WTC11 (cell line): Measurements from ENCODE around the gene BMPER. TPM values are rescaled to one million over a fixed set of nuclear protein-coding genes. Genes with fewer than 3 reads are reported as not detected.

ENCODE experiments used
- ATAC-seq: fragments of 200-7000 bp; cut with Tn5 transposase; 2 replicates; pipeline ENCODE4 v1.10.0; 2021; ENCODE audit warnings: mild to moderate bottlenecking, moderate library complexity
- CTCF ChIA-PET: fragments of 300-600 bp; sonication (Branson Sonifier 250); formaldehyde crosslinking; loops from one replicate; lab custom pipeline; 2021; ENCODE audit warnings: antibody characterized with exemption; lab: Charles Lee
- POLR2A ChIA-PET: fragments of 350-600 bp; sonication (Branson Sonifier 250); formaldehyde crosslinking; loops from one replicate; lab custom pipeline; 2021; ENCODE audit warnings: antibody characterized with exemption; lab: Charles Lee
- DNase-seq: peaks from one replicate; pipeline ENCODE4 v3.0.0; 2021; ENCODE audit warnings: low spot score
- H3K27ac Mint-ChIP-seq: 2 replicates; pipeline ENCODE4 v1.8.0; 2021; ENCODE audit warnings: mixed read lengths
- H3K27me3 Mint-ChIP-seq: 2 replicates; pipeline ENCODE4 v1.8.0; 2021; ENCODE audit warnings: low read depth, mild to moderate bottlenecking, moderate library complexity, mixed read lengths
- H3K36me3 Mint-ChIP-seq: 2 replicates; pipeline ENCODE4 v1.8.0; 2021; ENCODE audit warnings: mixed read lengths
- H3K4me1 Mint-ChIP-seq: 2 replicates; pipeline ENCODE4 v1.8.0; 2022; ENCODE audit warnings: mixed read lengths
- H3K4me3 Mint-ChIP-seq: 2 replicates; pipeline ENCODE4 v1.8.0; 2021; ENCODE audit warnings: mild to moderate bottlenecking, moderate library complexity, mixed read lengths
- H3K9me3 Mint-ChIP-seq: 2 replicates; pipeline ENCODE4 v1.8.0; 2021; ENCODE audit warnings: mixed read lengths
- AFF4 ChIP-seq: sonication (generic); formaldehyde crosslinking; IDR thresholded peaks from 2 replicates; pipeline ENCODE4 v1.8.1; 2023; ENCODE audit warnings: mild to moderate bottlenecking, missing genetic modification reagents, borderline replicate concordance
- ARID4B ChIP-seq: sonication (generic); formaldehyde crosslinking; IDR thresholded peaks from 2 replicates; pipeline ENCODE4 v1.8.0; 2023; ENCODE audit warnings: missing genetic modification reagents, mild to moderate bottlenecking, borderline replicate concordance
- FOXJ3 ChIP-seq: sonication (generic); formaldehyde crosslinking; IDR thresholded peaks from 2 replicates; pipeline ENCODE4 v1.9.0; 2021; ENCODE audit warnings: missing genetic modification reagents, mild to moderate bottlenecking, borderline replicate concordance
- FOXK1 ChIP-seq: sonication (generic); formaldehyde crosslinking; IDR thresholded peaks from 2 replicates; pipeline ENCODE4 v1.8.0; 2022; ENCODE audit warnings: mild to moderate bottlenecking, moderate library complexity, missing genetic modification reagents
- KAT7 ChIP-seq: sonication (generic); formaldehyde crosslinking; IDR thresholded peaks from 2 replicates; pipeline ENCODE4 v1.8.1; 2023; ENCODE audit warnings: missing genetic modification reagents, mild to moderate bottlenecking, borderline replicate concordance
- NR3C1 ChIP-seq: sonication (generic); formaldehyde crosslinking; conservative IDR thresholded peaks from 2 replicates; pipeline ENCODE4 v1.8.1; 2023; ENCODE audit warnings: low read depth, mild to moderate bottlenecking, missing genetic modification reagents
- PRDM15 ChIP-seq: sonication (generic); formaldehyde crosslinking; IDR thresholded peaks from 2 replicates; pipeline ENCODE4 v1.8.0; 2022; ENCODE audit warnings: missing genetic modification reagents
- ZMAT4 ChIP-seq: fragments of 250-450 bp; sonication (Bioruptor Pico); IDR thresholded peaks from 2 replicates; pipeline ENCODE4 v1.9.0; 2021; ENCODE audit warnings: mild to moderate bottlenecking
- ZNF121 ChIP-seq: sonication (generic); formaldehyde crosslinking; IDR thresholded peaks from 2 replicates; pipeline ENCODE4 v1.8.0; 2023; ENCODE audit warnings: missing genetic modification reagents
- total RNA-seq: library from RNA; stranded (reverse); gene quantifications from 3 replicates; pipeline ENCODE4 v1.2.3, GENCODE V29; 2021
- TF ChIP-seq, protein P1 (sequence below): sonication (generic); formaldehyde crosslinking; IDR thresholded peaks from 2 replicates; pipeline ENCODE4 v1.8.1; 2023; ENCODE audit warnings: mild to moderate bottlenecking, missing genetic modification reagents, moderate library complexity
- TF ChIP-seq, protein P2 (sequence below): fragments of 250-450 bp; sonication (Bioruptor Pico); IDR thresholded peaks from 2 replicates; pipeline ENCODE4 v1.9.0; 2021; ENCODE audit warnings: moderate library complexity, mild to moderate bottlenecking, inconsistent platforms, borderline replicate concordance
- TF ChIP-seq, protein P3 (sequence below): fragments of 200-600 bp; IDR thresholded peaks from 2 replicates; pipeline ENCODE4 v1.8.0; 2022; ENCODE audit warnings: antibody characterized with exemption

Gene BMPER
- total RNA-seq, 1 experiment from 2014 or later = 1.9 TPM

DNA sequence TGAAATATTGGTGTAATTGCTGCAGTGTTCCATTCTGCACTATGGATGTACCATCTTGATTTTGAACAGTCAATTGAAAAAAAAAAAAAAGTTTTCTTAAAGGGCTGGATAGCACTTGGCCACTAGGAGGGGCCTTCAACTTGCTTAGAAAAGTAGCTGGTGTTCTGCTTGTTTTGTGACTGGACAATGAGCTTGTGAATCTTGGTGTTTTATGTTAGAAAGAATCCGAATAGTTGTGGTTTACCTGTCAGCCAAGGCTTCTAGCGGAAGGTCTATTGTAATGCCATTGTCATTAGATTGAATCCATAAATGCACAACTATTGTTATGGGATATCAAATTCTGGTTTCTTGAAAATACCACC, 77.1 kb downstream of the BMPER start:
- no peaks in the 10 kb centered on the region for H3K27me3 Mint-ChIP-seq
- ATAC-seq (peak; percentile 48), DNase-seq (no peak)
- no peak overlapping the region for H3K4me3 Mint-ChIP-seq
- no peaks in the 10 kb centered on the region for H3K9me3 Mint-ChIP-seq
- CTCF ChIA-PET = interaction anchor here (0.6 to 4.8 kb wide), 57 partner anchors 9 to 1268 kb away, joined by 3 to 231 read pairs (median 4); no protein-coding TSS in a partner anchor
- POLR2A ChIA-PET = no interaction called here
- peaks cover 13% of the 10 kb centered on the region for H3K4me1 Mint-ChIP-seq
- no peak overlapping the region for H3K27ac Mint-ChIP-seq
- TF ChIP-seq PRDM15 (CRISPR knock-in tag) (no peak), ZMAT4 (CRISPR knock-in tag) (no peak)
- TF ChIP-seq, protein P1, sequence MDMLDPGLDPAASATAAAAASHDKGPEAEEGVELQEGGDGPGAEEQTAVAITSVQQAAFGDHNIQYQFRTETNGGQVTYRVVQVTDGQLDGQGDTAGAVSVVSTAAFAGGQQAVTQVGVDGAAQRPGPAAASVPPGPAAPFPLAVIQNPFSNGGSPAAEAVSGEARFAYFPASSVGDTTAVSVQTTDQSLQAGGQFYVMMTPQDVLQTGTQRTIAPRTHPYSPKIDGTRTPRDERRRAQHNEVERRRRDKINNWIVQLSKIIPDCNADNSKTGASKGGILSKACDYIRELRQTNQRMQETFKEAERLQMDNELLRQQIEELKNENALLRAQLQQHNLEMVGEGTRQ (CRISPR knock-in tag) = no peak
- TF ChIP-seq, protein P2, sequence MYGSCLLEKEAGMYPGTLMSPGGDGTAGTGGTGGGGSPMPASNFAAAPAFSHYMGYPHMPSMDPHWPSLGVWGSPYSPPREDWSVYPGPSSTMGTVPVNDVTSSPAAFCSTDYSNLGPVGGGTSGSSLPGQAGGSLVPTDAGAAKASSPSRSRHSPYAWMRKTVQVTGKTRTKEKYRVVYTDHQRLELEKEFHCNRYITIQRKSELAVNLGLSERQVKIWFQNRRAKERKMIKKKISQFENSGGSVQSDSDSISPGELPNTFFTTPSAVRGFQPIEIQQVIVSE (CRISPR knock-in tag) = no peak
- TF ChIP-seq, protein P3, sequence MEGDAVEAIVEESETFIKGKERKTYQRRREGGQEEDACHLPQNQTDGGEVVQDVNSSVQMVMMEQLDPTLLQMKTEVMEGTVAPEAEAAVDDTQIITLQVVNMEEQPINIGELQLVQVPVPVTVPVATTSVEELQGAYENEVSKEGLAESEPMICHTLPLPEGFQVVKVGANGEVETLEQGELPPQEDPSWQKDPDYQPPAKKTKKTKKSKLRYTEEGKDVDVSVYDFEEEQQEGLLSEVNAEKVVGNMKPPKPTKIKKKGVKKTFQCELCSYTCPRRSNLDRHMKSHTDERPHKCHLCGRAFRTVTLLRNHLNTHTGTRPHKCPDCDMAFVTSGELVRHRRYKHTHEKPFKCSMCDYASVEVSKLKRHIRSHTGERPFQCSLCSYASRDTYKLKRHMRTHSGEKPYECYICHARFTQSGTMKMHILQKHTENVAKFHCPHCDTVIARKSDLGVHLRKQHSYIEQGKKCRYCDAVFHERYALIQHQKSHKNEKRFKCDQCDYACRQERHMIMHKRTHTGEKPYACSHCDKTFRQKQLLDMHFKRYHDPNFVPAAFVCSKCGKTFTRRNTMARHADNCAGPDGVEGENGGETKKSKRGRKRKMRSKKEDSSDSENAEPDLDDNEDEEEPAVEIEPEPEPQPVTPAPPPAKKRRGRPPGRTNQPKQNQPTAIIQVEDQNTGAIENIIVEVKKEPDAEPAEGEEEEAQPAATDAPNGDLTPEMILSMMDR = peak; percentile 42
- no peaks in the 10 kb centered on the region for H3K36me3 Mint-ChIP-seq

DNA sequence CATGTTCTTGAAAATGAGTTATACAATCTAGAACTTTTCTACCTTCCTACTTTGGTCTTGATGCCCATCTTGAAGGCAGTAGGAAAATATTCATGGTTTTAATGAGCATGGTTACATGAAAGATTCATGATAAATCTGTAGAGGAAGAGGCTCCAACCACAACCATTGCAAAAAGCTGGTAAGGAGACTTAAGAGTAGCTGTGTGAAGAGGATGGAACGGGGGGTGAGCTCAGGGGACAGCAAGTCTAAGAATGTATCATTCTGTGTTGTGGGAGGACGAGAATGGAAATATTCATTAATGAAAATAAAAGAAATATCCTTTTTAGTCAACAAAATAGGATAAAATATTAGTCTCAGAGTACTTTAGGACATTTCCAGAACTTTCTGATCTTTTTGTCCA, 81.1 kb downstream of the BMPER start:
- ChIA-PET POLR2A (no interaction called here), CTCF (interaction anchor here (1.0 to 1.6 kb wide), 2 partner anchors 54 to 102 kb away, joined by 3 to 7 read pairs; no protein-coding TSS in a partner anchor)
- Mint-ChIP-seq H3K27ac (no peak overlapping the region), H3K9me3 (peaks cover 4% of the 10 kb centered on the region), H3K4me1 (peaks cover 6% of the 10 kb centered on the region), H3K27me3 (no peaks in the 10 kb centered on the region), H3K4me3 (no peak overlapping the region), H3K36me3 (peaks cover 4% of the 10 kb centered on the region)
- ATAC-seq = no peak
- no peak for DNase-seq
- no peak for TF ChIP-seq ZNF121
- no peak for TF ChIP-seq AFF4 (CRISPR knock-in tag)
- TF ChIP-seq FOXJ3 = no peak
- TF ChIP-seq FOXK1 (CRISPR knock-in tag) = no peak
- no peak for TF ChIP-seq PRDM15 (CRISPR knock-in tag)
- TF ChIP-seq ARID4B = no peak
- no peak for TF ChIP-seq NR3C1 (CRISPR knock-in tag)
- no peak for TF ChIP-seq KAT7 (CRISPR knock-in tag)
